Vagina (tissue), 2 donors: ENCODE data around the gene DPP10.
"Not testable (repeated sequence)": the region's sequence is repeated elsewhere in the genome, so short reads cannot be mapped to it uniquely, and the experiment has no call there.

Source experiments
- CTCF ChIP-seq, 3 experiments: fragments of 450-650 bp in 2 of 3; fragments of 200-600 bp in 1 of 3; sonication (generic) in 1 of 3; IDR thresholded peaks; one replicate each; pipeline ENCODE4 v1.5.1; 2017 to 2019; ENCODE audit warnings: antibody characterized with exemption in 3 of 3, mild to moderate bottlenecking in 2 of 3, moderate library complexity in 2 of 3
- POLR2A ChIP-seq, 2 donors: fragments of 450-650 bp; IDR thresholded peaks; one replicate each; pipeline ENCODE4 v1.6.1; 2017; ENCODE audit warnings: antibody characterized with exemption in 2 of 2, mild to moderate bottlenecking in 2 of 2, moderate library complexity in 2 of 2
- POLR2AphosphoS5 ChIP-seq, 2 donors: sonication (generic); formaldehyde crosslinking; IDR thresholded peaks; one replicate each; pipeline ENCODE4 v1.9.0; 2017; ENCODE audit warnings: antibody characterized with exemption in 2 of 2, mild to moderate bottlenecking in 2 of 2, low read depth in 1 of 2; ENCODE audit not compliant: insufficient read depth in 1 of 2

- TF ChIP-seq CTCF (IDR thresholded peaks at IDR 0.05); POLR2A (IDR thresholded peaks at IDR 0.05); POLR2AphosphoS5 (IDR thresholded peaks at IDR 0.05; ENCODE audit: insufficient read depth in 1 of 2, low read depth in 1 of 2): not testable (repeated sequence)
Observed at GRCh38 chr2:114522612-114523011, 80.2 kb downstream of the DPP10 start.
